Muscle layer of duodenum (tissue), 2 donors: ENCODE measurements around the gene SLC4A4.

Experiments used
- H3K27ac ChIP-seq: one replicate; pipeline ENCODE4 v1.7.0; 2013; ENCODE audit warnings: mild to moderate bottlenecking, low read length
- H3K27me3 ChIP-seq: one replicate; pipeline ENCODE4 v1.7.0; 2013; ENCODE audit warnings: low read depth, mild to moderate bottlenecking, control low read depth, low read length
- H3K36me3 ChIP-seq, 2 donors: one replicate each; pipeline ENCODE4 v1.7.0; 2013; ENCODE audit warnings: low read length in 2 of 2, control low read depth in 1 of 2, mild to moderate bottlenecking in 1 of 2; ENCODE audit not compliant: insufficient read depth in 2 of 2, control insufficient read depth in 1 of 2
- H3K4me1 ChIP-seq, 2 donors: one replicate each; pipeline ENCODE4 v1.7.0; 2013; ENCODE audit warnings: low read length in 2 of 2, mild to moderate bottlenecking in 2 of 2, control low read depth in 1 of 2, moderate library complexity in 1 of 2; ENCODE audit not compliant: insufficient read depth in 2 of 2, control insufficient read depth in 1 of 2
- H3K4me3 ChIP-seq, 2 donors: one replicate each; pipeline ENCODE4 v1.7.0; 2013; ENCODE audit warnings: low read length in 2 of 2, low read depth in 1 of 2, mild to moderate bottlenecking in 1 of 2
- H3K9me3 ChIP-seq, 2 donors: one replicate each; pipeline ENCODE4 v1.7.0; 2013; ENCODE audit warnings: low read length in 2 of 2, control low read depth in 1 of 2, mild to moderate bottlenecking in 1 of 2; ENCODE audit not compliant: control insufficient read depth in 1 of 2
- donor health status: healthy.

The SLC4A4 gene

GRCh38 chr4:71417150-71417549, 78.3 kb downstream of the SLC4A4 start:
- H3K4me3 ChIP-seq = no peak overlapping the region
- H3K4me1 ChIP-seq = no peaks in the 10 kb centered on the region
- H3K27me3 ChIP-seq = no peaks in the 10 kb centered on the region
- H3K36me3 ChIP-seq = no peaks in the 10 kb centered on the region
- no peak overlapping the region for H3K27ac ChIP-seq
- no peaks in the 10 kb centered on the region for H3K9me3 ChIP-seq

GRCh38 chr4:71426381-71427042, 87.7 kb downstream of the SLC4A4 start:
- Histone ChIP-seq H3K4me1 (no peaks in the 10 kb centered on the region), H3K9me3 (no peaks in the 10 kb centered on the region), H3K36me3 (no peaks in the 10 kb centered on the region), H3K27me3 (no peaks in the 10 kb centered on the region), H3K27ac (no peak overlapping the region), H3K4me3 (no peak overlapping the region)

GRCh38 chr4:71429106-71429505, 90.3 kb downstream of the SLC4A4 start:
- Histone ChIP-seq H3K36me3 (no peaks in the 10 kb centered on the region), H3K4me1 (no peaks in the 10 kb centered on the region), H3K4me3 (no peak overlapping the region), H3K27me3 (no peaks in the 10 kb centered on the region), H3K27ac (no peak overlapping the region), H3K9me3 (no peaks in the 10 kb centered on the region)

- no peaks in the 10 kb centered on the region for H3K4me1 ChIP-seq
- H3K27ac ChIP-seq = no peak overlapping the region
- H3K36me3 ChIP-seq = no peaks in the 10 kb centered on the region
- no peaks in the 10 kb centered on the region for H3K27me3 ChIP-seq
- H3K9me3 ChIP-seq = no peaks in the 10 kb centered on the region
- no peak overlapping the region for H3K4me3 ChIP-seq
These were observed 91.1 kb downstream of the SLC4A4 start for GRCh38 chr4:71429962-71430361.

DNA sequence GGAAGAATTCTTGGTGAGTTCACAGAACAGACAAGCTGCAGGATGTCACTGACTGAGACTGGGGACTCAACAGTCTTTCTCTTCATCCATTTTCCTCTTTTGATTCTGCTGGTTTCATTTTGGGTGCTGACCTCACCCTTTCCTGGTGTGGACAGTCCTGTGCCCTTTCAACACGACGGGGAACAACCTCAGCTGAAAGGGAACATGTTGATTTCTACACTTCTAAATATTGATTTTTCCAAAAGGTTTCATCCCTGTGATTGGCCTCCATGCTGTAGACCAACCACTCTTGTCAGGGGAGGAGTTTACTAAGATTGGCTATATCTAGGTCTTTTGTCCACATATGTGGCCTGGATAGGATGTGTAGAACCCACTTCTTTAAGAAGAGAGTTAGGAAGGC, 91.8 kb downstream of the SLC4A4 start:
- Histone ChIP-seq H3K27ac (no peak overlapping the region), H3K4me3 (no peak overlapping the region), H3K27me3 (no peaks in the 10 kb centered on the region), H3K4me1 (no peaks in the 10 kb centered on the region), H3K9me3 (no peaks in the 10 kb centered on the region), H3K36me3 (no peaks in the 10 kb centered on the region)

GRCh38 chr4:71440612-71441011, 101.8 kb downstream of the SLC4A4 start:
- no peak overlapping the region for H3K4me3 ChIP-seq

GRCh38 chr4:71441186-71442169, 102.7 kb downstream of the SLC4A4 start:
- Histone ChIP-seq H3K27me3 (no peaks in the 10 kb centered on the region), H3K36me3 (no peaks in the 10 kb centered on the region), H3K27ac (no peak overlapping the region), H3K4me1 (peaks cover 0 to 4% of the 10 kb centered on the region in 2 donors), H3K4me3 (no peak overlapping the region), H3K9me3 (no peaks in the 10 kb centered on the region)

More at GRCh38 chr4:71440612-71441011, 101.8 kb downstream of the SLC4A4 start:
- Histone ChIP-seq H3K36me3 (no peaks in the 10 kb centered on the region), H3K27me3 (no peaks in the 10 kb centered on the region), H3K4me1 (peaks cover 0 to 4% of the 10 kb centered on the region in 2 donors), H3K9me3 (no peaks in the 10 kb centered on the region), H3K27ac (no peak overlapping the region)

DNA sequence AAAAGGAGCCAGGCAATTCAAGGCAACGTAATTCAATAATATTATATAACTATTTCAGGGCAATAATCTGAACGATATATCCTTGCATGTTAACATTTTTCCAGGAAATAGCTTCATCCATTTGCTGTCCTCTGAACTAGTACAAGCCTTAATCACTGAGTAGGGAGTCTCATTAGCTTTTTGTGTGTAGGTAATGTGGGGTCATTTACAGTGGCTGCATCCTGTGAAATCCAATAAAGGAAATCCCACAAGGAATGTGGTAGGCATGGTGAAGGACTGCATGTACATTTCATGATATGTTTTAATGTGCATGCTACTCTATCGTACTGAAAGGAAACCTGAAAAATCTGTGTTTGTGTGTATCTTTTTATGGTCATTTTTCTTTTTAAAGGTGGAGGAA, 103.5 kb downstream of the SLC4A4 start:
- Histone ChIP-seq H3K9me3 (no peaks in the 10 kb centered on the region), H3K4me1 (peaks cover 0 to 4% of the 10 kb centered on the region in 2 donors), H3K27me3 (no peaks in the 10 kb centered on the region), H3K27ac (no peak overlapping the region), H3K36me3 (no peaks in the 10 kb centered on the region), H3K4me3 (no peak overlapping the region)

DNA sequence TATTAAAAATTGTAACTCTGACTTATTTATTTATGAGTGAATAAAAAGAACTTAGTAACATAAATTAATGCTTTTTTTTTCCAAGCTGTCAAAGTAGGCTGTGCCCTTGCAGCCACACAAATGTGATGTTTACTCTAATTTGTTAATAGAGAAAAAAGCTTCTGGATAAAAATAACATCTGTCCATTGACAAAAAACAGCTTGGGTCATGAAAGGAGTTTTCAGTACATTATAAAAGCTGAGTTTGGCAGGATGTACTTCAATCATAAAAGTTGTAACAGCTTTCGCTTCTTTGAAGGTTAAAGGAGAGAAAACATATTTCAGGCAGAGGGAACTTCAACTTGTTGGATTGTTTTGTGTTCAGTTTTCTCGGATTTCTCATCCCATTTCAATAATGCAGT, 105.6 kb downstream of the SLC4A4 start:
- H3K9me3 ChIP-seq = no peaks in the 10 kb centered on the region
- no peak overlapping the region for H3K27ac ChIP-seq
- no peaks in the 10 kb centered on the region for H3K36me3 ChIP-seq
- no peak overlapping the region for H3K4me3 ChIP-seq
- peaks cover 0 to 4% of the 10 kb centered on the region in 2 donors for H3K4me1 ChIP-seq
- no peaks in the 10 kb centered on the region for H3K27me3 ChIP-seq

- no peaks in the 10 kb centered on the region for H3K9me3 ChIP-seq
- H3K4me1 ChIP-seq = peaks cover 0 to 4% of the 10 kb centered on the region in 2 donors
- no peak overlapping the region for H3K4me3 ChIP-seq
- H3K27me3 ChIP-seq = no peaks in the 10 kb centered on the region
- H3K36me3 ChIP-seq = no peaks in the 10 kb centered on the region
- H3K27ac ChIP-seq = no peak overlapping the region
These were observed 107.0 kb downstream of the SLC4A4 start for GRCh38 chr4:71445811-71446210.

GRCh38 chr4:71446479-71447081, 107.8 kb downstream of the SLC4A4 start:
- Histone ChIP-seq H3K4me3 (no peak overlapping the region), H3K27ac (no peak overlapping the region), H3K4me1 (peaks cover 0 to 4% of the 10 kb centered on the region in 2 donors), H3K9me3 (no peaks in the 10 kb centered on the region), H3K27me3 (no peaks in the 10 kb centered on the region), H3K36me3 (no peaks in the 10 kb centered on the region)
